NK-92 (cell line): ENCODE measurements around the gene HOXB1.

Source experiments
- DNase-seq: peaks from one replicate; lab custom pipeline; 2025; ENCODE audit not compliant: unreplicated experiment; lab: John Stamatoyannopoulos, UW

The HOXB1 gene

DNA sequence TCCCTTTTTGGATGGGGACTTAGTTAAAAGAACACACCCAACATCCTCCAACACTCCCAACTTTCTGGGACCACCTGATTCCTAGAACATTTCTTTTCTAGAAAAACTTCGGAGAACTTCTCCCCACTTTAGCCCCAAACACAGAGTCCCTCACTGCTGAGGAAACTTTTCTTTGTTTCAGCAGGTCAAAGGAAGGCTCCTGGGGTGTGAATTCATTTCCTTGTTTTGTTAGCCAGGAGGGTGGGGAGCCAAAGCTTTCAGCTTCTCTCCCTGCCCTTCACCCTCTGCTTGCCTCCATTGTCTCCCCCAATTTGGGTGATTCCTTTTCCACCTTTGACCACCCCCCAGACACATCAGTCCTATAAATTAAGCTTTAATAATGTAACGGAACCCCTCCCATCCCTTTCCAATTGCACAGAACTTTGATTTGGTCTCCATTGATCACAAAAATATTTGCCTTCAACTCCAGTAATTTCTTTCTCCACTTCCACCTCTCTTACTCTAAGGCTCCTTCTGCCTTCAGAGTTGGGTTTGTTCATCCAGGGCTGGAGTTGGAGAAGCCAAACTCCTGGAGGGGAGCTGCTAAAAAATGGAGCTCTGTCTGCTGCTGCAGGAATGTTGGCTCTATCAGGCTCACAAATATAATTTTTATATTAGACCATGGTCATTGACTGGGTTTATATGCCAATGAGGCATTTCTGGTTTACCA, 37.0 kb upstream of the HOXB1 start:
- no peak for DNase-seq

GRCh38 chr17:48567209-48567608, 36.4 kb upstream of the HOXB1 start:
- DNase-seq, result no peak

GRCh38 chr17:48566717-48567116, 35.9 kb upstream of the HOXB1 start:
- DNase-seq, result no peak

GRCh38 chr17:48565925-48566710, 35.3 kb upstream of the HOXB1 start:
- DNase-seq, result no peak

DNA sequence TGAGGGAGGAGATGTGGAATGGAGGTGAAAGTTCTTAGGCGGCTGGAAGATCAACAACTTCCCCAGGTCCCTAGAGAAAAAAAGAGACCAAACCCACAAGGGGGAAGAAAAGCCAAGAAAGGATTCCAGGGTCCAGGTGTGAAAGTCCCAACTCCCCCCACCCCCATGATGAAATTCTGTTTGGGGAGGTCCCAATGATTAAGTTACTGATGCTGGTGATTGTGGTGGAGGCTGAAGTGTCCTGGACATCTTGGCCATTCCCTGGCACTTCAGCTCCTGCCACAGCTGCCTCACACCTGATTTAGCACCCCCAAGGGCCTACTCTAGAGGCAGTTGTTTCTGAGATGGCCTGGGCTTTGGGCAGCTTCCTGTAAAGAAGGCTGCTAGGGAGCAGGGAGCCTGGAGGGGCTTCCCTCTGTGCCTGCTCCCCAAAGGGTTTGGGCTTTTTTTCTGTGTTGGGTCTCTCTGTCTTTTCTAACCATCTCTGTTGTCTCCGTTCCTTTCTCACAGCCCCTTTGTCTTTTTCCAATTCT, 34.3 kb upstream of the HOXB1 start:
- DNase-seq, result no peak

DNA sequence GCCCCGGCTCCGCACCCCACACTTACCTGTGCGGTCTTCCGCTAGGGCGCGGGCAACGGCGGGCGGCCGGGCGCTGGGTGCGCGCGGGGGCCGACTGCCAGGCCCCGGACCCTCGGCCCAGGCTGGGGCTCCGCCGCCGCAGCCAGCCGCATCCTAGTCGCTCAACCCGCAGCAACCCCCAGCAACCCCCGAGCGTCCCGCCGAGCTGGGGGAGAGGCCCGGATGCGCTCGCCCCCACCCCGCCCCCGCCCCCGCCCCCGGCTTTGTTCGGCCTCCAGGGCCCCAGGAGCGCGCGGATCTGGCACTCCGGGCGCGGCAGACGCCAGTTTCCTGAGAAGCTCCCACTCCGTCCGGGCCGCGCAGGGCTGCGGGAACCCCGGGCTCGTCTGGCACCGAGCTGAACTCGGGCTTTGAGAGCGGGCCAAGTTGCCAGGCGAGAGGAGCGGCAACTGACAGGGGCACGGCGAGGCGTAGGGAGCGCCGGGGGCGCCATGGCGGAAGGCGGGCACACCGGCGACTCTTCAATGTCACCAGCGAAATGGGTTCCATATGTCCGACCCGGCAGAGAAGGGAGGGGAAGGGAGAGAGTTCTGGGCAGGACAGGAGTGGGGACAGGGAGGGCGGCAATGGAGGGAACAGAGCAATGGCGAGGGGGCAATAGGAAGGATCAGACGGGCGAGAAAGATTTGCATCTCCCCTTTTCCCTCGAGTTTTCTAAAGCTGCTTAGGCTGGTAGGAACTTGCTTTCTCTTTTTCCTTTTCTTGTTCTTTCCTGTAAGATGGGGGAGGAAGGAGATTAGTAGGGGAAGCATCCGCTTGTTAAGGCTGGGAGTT, 33.6 kb upstream of the HOXB1 start:
- no peak for DNase-seq

GRCh38 chr17:48563867-48564187, 33.0 kb upstream of the HOXB1 start:
- DNase-seq, result no peak

GRCh38 chr17:48563385-48563838, 32.6 kb upstream of the HOXB1 start:
- DNase-seq, result no peak

DNA sequence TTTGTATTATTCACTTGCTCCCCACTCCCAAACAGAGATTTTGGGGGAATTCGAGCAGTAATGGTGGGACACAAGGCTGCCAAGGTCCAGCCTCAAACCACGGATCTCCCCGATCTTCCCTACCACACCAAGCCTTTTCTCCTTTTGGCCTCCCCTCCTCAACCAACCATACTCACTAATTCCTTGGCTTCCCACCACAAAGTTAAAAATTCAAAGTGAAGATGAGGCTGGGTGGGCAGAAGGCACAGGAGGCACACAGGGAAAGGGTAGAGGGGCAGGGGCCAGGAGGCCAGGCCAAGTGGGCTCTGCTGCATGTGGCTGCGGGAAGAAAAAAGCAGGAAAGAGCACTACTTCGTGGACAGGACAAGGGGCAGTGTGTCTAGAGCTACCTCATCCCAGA, 32.1 kb upstream of the HOXB1 start:
- no peak for DNase-seq

DNA sequence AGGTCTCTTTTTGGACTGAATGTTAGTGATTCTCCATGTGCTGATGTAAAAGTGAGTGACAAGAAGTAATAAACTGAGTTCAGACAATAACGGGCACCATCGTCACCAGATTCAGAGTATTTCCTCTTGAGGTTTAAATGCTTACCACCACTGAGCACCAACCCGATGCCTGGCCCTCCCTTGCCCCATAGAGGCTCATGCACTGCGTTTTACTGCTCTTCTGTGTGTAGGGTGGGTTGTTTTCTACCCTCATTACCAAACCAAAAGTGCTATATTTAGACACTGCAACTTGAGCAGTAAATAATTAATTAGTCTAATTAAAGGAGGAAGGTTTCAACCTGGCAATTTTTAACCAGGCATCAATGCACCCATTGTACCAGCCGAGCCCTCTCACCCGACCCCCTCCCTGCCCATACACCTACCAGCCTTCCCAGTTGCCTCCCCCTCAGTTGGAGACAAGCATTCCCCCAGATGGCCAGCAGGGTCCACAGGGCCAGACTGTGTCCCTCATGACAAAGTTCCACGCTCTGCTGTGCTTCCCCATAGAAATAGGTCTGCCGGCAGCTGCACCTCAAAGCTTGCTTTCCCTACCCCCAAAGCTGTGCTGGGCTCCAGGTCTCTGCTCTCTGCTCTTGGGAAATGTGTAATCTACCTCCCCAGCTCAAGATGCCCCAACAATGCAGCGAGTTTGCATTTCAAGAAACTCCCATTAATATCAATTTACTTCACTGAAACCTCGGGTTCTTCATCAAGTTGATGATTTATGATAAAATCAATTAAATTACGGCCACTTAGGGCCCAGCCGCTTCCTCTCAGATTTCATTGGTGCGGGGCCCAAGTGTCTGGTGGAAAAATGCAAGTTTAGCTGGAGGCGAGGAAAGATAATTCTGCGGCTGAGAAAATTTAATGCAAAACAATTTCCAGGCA, 31.3 kb upstream of the HOXB1 start:
- DNase-seq, result no peak

DNA sequence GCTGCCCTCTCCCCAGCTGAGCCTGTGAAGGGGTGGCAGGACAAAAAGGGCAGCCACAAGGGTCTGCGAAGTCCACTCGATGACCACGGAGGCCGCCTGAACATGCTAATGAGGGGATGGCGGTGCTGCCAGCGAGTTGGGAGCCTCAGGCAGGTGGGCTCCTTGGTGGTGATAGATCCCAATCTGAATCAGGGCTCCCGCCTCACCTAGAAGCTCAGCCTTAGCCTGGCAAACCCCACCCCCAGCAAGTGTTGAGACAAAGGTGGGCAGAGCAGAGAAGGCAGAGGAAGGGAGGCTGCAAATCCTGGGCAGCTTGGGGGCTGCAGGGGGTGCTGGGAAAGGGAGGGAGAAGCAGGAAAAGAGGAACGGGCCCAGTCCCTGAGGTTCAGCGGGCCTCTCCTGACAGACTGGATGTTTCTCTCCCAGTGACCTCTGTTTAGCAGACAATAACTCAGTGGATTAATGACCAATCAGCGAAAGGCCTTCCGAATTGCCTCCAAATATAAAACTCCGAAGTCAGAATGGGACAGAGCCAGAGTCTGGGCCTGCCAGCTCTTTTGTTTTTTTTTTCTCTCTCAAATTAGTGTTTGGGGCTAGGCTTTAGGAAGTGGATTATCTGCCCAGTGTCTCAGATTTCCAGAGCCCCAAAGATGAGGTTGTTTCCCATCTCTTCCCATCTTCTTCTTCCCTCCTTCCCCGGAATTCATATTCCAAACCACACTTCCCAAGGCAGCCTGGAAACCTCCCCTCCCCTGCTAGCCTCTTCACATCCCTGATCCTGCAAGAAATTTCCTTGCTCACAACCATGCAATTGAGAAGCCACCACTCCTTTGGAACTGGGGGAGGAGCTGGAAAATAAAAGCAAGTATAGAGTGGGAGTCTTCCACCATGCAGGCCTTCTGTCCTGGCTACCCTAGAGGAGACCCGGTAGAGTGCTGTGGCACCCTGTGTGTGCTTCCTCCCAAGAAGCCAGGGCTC, 29.3 kb upstream of the HOXB1 start:
- no peak for DNase-seq

GRCh38 chr17:48559122-48559839, 28.5 kb upstream of the HOXB1 start:
- DNase-seq, result no peak

GRCh38 chr17:48558831-48559121, 28.0 kb upstream of the HOXB1 start:
- DNase-seq, result no peak

DNA sequence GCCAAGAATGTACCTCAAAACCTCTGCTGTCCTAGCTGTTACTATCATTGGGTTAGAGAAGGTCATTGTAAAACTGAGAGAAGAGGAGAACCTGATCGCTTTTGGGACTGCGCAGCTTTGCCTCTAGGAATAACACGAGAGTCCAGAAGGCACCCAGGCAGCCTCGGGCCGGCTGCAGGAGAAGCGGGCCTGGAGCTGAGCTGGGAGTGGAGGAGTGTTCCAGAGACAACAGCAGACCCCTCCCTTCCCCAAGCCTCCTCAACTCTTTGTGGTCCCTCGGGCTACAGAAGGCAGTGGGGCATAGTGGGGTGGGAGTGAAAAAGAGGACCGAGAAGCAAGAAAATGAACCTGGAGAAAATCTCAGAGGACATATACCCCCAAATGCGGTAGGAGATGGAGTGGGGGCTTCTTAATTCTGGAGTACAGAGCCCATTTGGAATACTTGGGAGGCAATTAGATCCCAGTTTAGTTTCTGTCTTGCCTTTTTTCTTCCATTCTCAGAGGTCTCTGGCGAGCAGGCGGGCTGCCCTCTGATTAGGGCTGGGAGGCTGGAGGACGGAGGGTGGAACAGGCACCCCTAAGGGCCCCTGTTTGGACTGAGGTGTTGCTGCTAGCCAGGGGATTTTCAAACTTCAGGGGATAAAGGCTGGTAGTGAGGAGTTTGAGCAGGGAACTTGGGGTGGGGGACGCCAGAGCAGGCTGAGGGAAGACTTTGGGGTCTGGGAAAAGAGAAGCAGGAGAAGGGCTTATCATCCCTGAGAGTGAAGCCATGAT, 27.4 kb upstream of the HOXB1 start:
- DNase-seq, result no peak

GRCh38 chr17:48556576-48557401, 26.0 kb upstream of the HOXB1 start:
- no peak for DNase-seq

GRCh38 chr17:48556229-48556575, 25.4 kb upstream of the HOXB1 start:
- no peak for DNase-seq
